ENCODE measurements around the gene TOGARAM1.
A peak's percentile ranks its signal among the peaks of the same experiment; 100 is the strongest.

TOGARAM1 gene

GRCh38 chr14:45084946-45085346, 123.0 kb downstream of the TOGARAM1 start:
- DNase-seq (ENCODE audit: low spot score): no peak

GRCh38 chr14:45089813-45090212, 127.8 kb downstream of the TOGARAM1 start:
- peak; percentile 12 for DNase-seq (ENCODE audit: low spot score)

GRCh38 chr14:45091710-45092109, 129.7 kb downstream of the TOGARAM1 start:
- no peak for DNase-seq (ENCODE audit: low spot score)

GRCh38 chr14:45094275-45094674, 132.3 kb downstream of the TOGARAM1 start:
- no peak for DNase-seq (ENCODE audit: low spot score)

GRCh38 chr14:45095143-45095542, 133.2 kb downstream of the TOGARAM1 start:
- DNase-seq (ENCODE audit: low spot score): no peak

- no peak for DNase-seq (ENCODE audit: low spot score)
Observed at GRCh38 chr14:45096218-45096617, 134.2 kb downstream of the TOGARAM1 start.

- DNase-seq (ENCODE audit: low spot score): no peak
Observed at GRCh38 chr14:45103806-45104205, 141.8 kb downstream of the TOGARAM1 start.

GRCh38 chr14:45104561-45104960, 142.6 kb downstream of the TOGARAM1 start:
- no peak for DNase-seq (ENCODE audit: low spot score)

- no peak for DNase-seq (ENCODE audit: low spot score)
Observed at GRCh38 chr14:45112896-45113781, 151.1 kb downstream of the TOGARAM1 start.

GRCh38 chr14:45114327-45114726, 152.3 kb downstream of the TOGARAM1 start:
- DNase-seq (ENCODE audit: low spot score): no peak

- DNase-seq (ENCODE audit: low spot score): no peak
Observed at GRCh38 chr14:45118594-45118993, 156.6 kb downstream of the TOGARAM1 start.

GRCh38 chr14:45120096-45120495, 158.1 kb downstream of the TOGARAM1 start:
- DNase-seq (ENCODE audit: low spot score): no peak

GRCh38 chr14:45123271-45123670, 161.3 kb downstream of the TOGARAM1 start:
- DNase-seq (ENCODE audit: low spot score): no peak

Measured in germinal center (tissue), 1 donor.